ENCODE data around the gene PPM1J.

Gene PPM1J, protein sequence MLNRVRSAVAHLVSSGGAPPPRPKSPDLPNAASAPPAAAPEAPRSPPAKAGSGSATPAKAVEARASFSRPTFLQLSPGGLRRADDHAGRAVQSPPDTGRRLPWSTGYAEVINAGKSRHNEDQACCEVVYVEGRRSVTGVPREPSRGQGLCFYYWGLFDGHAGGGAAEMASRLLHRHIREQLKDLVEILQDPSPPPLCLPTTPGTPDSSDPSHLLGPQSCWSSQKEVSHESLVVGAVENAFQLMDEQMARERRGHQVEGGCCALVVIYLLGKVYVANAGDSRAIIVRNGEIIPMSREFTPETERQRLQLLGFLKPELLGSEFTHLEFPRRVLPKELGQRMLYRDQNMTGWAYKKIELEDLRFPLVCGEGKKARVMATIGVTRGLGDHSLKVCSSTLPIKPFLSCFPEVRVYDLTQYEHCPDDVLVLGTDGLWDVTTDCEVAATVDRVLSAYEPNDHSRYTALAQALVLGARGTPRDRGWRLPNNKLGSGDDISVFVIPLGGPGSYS

DNA sequence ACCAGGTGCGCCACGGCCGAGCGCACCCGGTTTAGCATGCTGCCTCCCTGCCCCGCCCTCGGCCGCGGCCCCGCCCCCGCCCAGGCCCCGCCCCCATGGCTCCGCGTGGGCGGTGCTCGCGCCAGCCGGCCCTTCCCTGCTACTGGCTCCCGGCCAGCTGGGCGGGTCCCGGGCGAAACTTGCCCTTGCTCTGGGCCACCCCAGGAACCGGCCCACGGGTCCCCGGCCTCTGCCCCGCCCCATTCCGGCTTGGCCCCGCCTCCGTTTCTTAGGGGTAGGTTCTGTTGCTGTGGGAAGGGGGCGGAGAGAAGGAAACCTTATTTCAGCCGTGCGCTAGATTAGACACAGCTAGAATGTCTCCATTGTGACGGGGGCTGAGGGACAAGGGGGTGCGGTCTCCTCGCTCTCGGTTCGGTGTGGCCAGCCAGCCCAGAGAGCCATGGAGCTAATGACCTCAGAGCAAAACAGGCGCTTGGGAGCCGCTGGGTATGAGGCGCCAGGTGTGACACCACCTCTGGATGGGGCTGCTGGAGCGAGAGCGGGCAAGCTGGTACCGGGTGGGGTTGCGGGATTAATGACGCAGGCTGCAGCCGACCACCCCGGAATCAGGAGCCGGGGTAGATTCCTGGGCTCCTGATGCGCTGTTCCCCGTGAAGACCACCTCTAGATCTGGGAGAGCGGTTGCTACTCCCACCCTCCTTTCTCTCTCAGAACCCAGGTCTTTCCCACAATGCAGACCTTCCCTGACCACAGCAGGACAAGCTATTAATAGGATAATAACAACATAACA is at the start of gene PPM1J:
Gene PPM1J (minus strand): TSS at position 69 of the 790 bp plus-strand sequence. CDS start 31 bp downstream, at position 38.
- Histone ChIP-seq H3K9me3 (ENCODE audit: low read length) (no peaks in the 10 kb centered on the region), H3K4me1 (ENCODE audit: insufficient read depth, low read length) (peaks cover 8% of the 10 kb centered on the region), H3K27me3 (ENCODE audit: control insufficient read depth in 1 of 2, insufficient read depth in 2 of 2, low read length in 2 of 2) (peaks cover 0 to 4% of the 10 kb centered on the region in 2 donors), H3K4me3 (ENCODE audit: low read depth in 1 of 2, low read length in 2 of 2) (peak within 1 kb of the TSS; percentile 79 to 83), H3K27ac (ENCODE audit: low read depth, low read length) (peak within 1 kb of the TSS; percentile 68), H3K9ac (ENCODE audit: low read length) (no peak within 1 kb of the TSS), H3K36me3 (ENCODE audit: insufficient read depth, low read length) (no peaks in the 10 kb centered on the region)

DNA sequence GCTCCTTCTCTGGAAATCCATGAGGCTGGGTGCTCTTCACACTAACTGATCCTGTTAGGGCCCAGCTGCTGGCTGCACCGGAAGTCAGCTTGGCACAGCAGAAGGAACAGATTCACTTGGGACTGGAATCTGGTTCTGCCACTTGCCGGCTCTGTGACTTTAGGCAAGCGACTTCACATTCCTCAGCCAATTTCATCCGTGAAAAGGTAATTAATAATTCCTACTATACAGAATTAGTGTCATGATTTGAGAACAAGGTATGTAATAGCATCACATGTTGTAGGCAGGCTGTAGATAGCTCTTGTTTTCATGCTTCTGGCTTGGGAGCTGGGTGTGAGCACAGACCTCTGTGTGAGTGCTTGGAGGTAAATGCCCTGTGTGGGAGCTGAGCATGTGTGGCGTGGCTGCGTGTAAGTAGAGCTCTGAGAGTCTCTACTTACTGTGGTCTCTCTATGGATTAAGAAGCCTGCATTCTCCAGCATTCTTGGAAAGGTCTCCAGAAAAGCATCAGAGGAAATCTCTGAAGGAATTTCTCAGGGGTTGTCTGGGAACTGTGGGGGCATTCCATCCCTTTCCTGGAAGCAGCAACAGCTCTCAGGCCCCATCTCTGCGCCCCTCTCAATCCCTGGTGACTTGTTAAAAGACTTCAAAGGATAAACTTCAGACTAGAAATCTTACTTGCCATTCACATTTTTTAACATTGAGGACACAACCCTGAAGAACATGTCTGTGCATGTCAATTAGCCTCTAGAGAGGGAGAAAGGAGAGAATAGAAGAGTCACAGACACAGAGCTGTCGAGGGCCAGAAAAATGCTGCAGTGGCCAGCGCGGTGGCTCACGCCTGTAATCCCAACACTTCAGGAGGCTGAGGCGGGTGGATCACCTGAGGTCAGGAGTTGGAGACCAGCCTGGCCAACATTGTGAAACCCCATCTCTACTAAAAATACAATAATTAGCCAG is 47.7 kb upstream of the PPM1J start:
- H3K27me3 ChIP-seq (ENCODE audit: control insufficient read depth in 1 of 2, insufficient read depth in 2 of 2, low read length in 2 of 2) = no peaks in the 10 kb centered on the region
- H3K9ac ChIP-seq (ENCODE audit: low read length) = no peak overlapping the region
- H3K9me3 ChIP-seq (ENCODE audit: low read length) = no peaks in the 10 kb centered on the region
- no peak overlapping the region for H3K27ac ChIP-seq (ENCODE audit: low read depth, low read length)
- no peaks in the 10 kb centered on the region for H3K4me1 ChIP-seq (ENCODE audit: insufficient read depth, low read length)
- no peak overlapping the region for H3K4me3 ChIP-seq (ENCODE audit: low read depth in 1 of 2, low read length in 2 of 2)
- H3K36me3 ChIP-seq (ENCODE audit: insufficient read depth, low read length) = no peaks in the 10 kb centered on the region

DNA sequence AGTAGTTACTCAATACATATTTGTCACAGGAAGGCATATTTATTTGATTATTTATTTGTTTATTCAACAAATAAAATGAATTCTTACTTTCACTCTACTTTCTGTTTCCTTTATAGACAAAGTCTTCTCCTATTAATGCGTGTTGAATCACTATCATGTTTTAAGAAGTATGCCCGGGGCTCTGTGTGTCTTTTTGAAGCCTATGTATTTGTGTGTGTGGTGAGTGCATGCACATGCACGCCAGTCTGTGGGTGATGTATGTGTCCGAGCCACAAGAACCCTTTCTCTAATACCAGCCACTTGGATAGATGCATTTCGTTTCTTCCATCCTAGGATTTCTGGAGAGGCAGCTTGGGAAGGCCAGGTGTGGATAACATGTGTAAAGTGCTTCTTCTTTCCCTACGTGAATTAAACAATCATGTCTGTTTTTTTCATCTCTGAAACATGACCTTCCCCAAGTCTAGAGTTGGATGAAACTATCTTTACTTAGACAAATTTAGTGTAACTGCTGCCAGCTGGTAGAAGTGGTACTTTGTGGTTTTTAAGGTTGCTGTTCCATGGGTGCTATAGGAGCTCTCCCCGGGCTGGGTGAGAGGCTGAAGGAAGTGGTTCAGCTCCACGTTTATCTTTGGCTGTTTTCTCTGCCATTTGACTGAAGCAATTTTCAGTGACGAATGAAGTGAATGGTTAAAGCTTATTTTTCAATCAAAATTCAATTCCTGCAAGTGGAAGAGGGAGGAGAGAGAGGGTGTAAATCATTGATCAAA is 46.8 kb upstream of the PPM1J start:
- no peak overlapping the region for H3K9ac ChIP-seq (ENCODE audit: low read length)
- no peaks in the 10 kb centered on the region for H3K4me1 ChIP-seq (ENCODE audit: insufficient read depth, low read length)
- no peak overlapping the region for H3K27ac ChIP-seq (ENCODE audit: low read depth, low read length)
- H3K9me3 ChIP-seq (ENCODE audit: low read length) = no peaks in the 10 kb centered on the region
- H3K4me3 ChIP-seq (ENCODE audit: low read depth in 1 of 2, low read length in 2 of 2) = no peak overlapping the region
- no peaks in the 10 kb centered on the region for H3K27me3 ChIP-seq (ENCODE audit: control insufficient read depth in 1 of 2, insufficient read depth in 2 of 2, low read length in 2 of 2)
- H3K36me3 ChIP-seq (ENCODE audit: insufficient read depth, low read length) = no peaks in the 10 kb centered on the region

DNA sequence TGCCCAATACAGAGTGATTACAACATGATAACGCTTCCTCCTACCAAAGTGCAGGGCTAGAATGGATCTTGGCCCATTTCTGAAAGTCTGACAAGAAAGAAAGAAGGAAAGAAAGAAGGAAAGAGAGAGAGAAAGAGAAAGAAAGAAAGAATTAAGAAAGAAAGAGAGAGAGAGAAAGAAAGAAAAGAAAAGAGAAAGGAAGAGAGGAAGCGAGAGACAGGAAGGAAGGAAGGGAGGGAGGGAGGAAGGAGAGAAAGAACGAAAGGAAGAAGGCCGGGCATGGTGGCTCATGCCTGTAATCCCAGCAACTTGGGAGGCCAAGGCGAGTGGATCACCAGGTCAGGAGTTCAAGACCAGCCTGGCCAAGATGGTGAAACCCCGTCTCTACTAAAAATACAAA is 44.1 kb upstream of the PPM1J start:
- Histone ChIP-seq H3K27ac (ENCODE audit: low read depth, low read length) (no peak overlapping the region), H3K9me3 (ENCODE audit: low read length) (peaks cover 11% of the 10 kb centered on the region), H3K4me1 (ENCODE audit: insufficient read depth, low read length) (no peaks in the 10 kb centered on the region), H3K36me3 (ENCODE audit: insufficient read depth, low read length) (no peaks in the 10 kb centered on the region), H3K27me3 (ENCODE audit: control insufficient read depth in 1 of 2, insufficient read depth in 2 of 2, low read length in 2 of 2) (no peaks in the 10 kb centered on the region), H3K9ac (ENCODE audit: low read length) (no peak overlapping the region), H3K4me3 (ENCODE audit: low read depth in 1 of 2, low read length in 2 of 2) (no peak overlapping the region)

DNA sequence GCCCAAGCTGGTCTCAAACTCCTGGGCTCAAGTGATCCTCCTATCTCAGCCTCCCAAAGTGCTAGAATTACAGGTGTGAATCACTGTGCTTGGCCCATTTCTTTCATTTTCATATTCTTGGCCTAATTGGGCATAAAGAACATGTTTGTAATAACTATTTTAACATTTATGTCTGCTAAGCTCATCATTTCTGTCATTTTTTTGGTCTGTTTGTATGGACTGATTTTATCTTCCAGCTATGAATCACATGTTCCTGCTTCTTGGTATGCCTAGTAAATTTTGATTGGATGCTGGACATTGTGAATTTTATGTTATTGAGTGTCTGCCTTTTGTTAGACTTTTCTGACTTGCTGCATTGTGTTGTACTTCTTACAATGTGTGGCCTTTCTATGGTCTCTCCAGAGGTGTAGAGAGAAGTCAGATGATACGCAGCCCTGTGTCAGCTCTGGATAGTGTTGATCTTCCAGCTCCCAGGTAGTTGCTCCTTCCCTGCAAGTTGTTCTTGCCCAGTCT is 39.0 kb upstream of the PPM1J start:
- Histone ChIP-seq H3K9me3 (ENCODE audit: low read length) (peaks cover 11% of the 10 kb centered on the region), H3K36me3 (ENCODE audit: insufficient read depth, low read length) (no peaks in the 10 kb centered on the region), H3K9ac (ENCODE audit: low read length) (no peak overlapping the region), H3K27me3 (ENCODE audit: control insufficient read depth in 1 of 2, insufficient read depth in 2 of 2, low read length in 2 of 2) (no peaks in the 10 kb centered on the region), H3K27ac (ENCODE audit: low read depth, low read length) (no peak overlapping the region), H3K4me1 (ENCODE audit: insufficient read depth, low read length) (no peaks in the 10 kb centered on the region), H3K4me3 (ENCODE audit: low read depth in 1 of 2, low read length in 2 of 2) (no peak overlapping the region)

DNA sequence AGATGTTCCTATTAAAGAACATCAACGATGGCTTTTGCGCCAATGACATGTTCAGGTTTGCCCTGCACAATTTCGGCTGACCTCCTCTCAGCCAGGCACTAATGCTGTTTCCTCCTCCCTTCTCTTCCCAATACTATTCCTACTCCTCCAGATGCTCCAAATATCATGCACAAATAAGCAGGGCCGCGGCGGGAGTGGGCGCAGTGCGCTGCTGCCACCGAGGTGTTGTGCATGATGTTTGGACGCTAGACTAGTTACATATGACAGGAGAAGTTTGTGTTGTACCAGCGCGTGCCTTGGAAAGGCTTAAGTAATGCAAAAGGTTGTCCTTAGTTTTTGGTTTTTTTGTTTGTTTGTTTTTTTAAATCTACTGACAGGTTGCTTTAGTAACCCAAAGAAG is 33.3 kb upstream of the PPM1J start:
- Histone ChIP-seq H3K4me1 (ENCODE audit: insufficient read depth, low read length) (no peaks in the 10 kb centered on the region), H3K9me3 (ENCODE audit: low read length) (no peaks in the 10 kb centered on the region), H3K4me3 (ENCODE audit: low read depth in 1 of 2, low read length in 2 of 2) (no peak overlapping the region), H3K27me3 (ENCODE audit: control insufficient read depth in 1 of 2, insufficient read depth in 2 of 2, low read length in 2 of 2) (peaks cover 10 to 12% of the 10 kb centered on the region in 2 donors), H3K36me3 (ENCODE audit: insufficient read depth, low read length) (no peaks in the 10 kb centered on the region), H3K27ac (ENCODE audit: low read depth, low read length) (no peak overlapping the region), H3K9ac (ENCODE audit: low read length) (no peak overlapping the region)

DNA sequence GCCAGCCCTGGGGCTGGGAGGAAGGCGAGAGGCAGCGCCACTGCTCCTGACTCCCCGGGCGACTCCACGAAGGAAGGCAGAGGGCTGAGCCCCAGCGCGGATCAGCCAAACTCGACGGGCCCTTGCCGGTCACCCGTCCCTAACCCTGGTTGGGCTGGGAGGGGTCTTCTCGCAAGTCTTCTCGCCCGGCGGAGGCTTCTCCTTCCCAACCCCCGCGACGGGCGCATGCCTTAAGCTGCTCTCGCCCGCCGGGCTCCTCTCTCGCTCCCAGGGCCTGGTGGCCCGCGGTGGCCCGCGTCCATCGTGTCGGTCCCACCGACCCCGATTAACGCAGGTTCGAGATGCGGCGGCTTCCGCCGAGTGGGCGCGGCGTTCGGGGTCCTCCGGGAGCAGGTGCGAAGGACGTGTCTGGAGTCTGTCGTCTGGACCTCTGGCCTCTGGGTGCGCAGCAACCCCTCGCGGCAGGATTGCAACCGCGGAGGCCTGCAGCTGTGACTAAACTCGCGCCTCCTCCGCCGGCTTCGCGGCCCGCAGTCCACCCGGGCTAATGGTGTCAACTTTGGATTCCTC is 29.0 kb upstream of the PPM1J start:
- Histone ChIP-seq H3K36me3 (ENCODE audit: insufficient read depth, low read length) (no peaks in the 10 kb centered on the region), H3K9ac (ENCODE audit: low read length) (no peak overlapping the region), H3K4me1 (ENCODE audit: insufficient read depth, low read length) (no peaks in the 10 kb centered on the region), H3K9me3 (ENCODE audit: low read length) (no peaks in the 10 kb centered on the region), H3K27ac (ENCODE audit: low read depth, low read length) (no peak overlapping the region), H3K4me3 (ENCODE audit: low read depth in 1 of 2, low read length in 2 of 2) (peak overlapping the region in 1 of 2 donors; percentile 20), H3K27me3 (ENCODE audit: control insufficient read depth in 1 of 2, insufficient read depth in 2 of 2, low read length in 2 of 2) (peaks cover 12 to 23% of the 10 kb centered on the region in 2 donors)

DNA sequence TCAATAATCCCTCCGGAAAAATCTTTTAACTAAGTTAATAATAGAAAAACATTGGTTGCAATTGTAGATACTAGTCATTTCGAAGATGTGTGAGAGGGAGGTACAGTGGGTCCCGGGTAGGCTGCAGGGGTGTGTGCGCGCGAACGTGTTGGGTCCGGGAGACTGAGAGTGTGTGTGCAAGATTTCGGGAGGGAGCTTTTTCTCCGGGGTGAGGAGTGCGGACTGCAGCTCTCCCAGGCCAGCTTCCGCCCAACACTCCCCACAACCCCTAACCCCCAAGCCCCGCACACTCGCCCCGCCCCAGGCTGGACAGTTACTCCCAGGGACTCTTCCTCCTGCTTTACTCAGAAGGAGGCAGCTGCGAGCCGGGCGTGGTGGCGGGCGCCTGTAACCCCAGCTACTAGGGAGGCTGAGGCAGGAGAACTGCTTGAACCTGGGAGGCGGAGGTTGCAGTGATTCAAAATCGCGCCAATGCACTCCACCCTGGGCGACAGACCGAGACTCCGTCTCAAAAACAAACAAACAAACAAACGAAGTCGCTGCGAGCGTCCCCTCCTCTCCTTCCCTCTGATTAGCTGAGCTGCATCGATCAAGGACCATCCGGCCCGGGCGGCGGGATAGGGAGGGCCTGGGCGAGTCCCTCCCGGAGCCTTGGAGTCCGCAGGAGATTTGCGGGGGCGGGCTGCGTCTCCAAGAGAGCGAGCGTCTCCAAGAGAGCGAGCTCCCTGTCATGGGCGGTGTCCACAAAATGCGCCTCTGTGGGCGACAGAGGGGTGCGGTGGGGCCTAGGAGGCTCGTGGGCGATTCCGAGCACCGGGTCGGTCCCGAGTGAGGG is 28.3 kb upstream of the PPM1J start:
- H3K27ac ChIP-seq (ENCODE audit: low read depth, low read length) = no peak overlapping the region
- no peak overlapping the region for H3K9ac ChIP-seq (ENCODE audit: low read length)
- H3K36me3 ChIP-seq (ENCODE audit: insufficient read depth, low read length) = no peaks in the 10 kb centered on the region
- peaks cover 12 to 23% of the 10 kb centered on the region in 2 donors for H3K27me3 ChIP-seq (ENCODE audit: control insufficient read depth in 1 of 2, insufficient read depth in 2 of 2, low read length in 2 of 2)
- H3K9me3 ChIP-seq (ENCODE audit: low read length) = no peaks in the 10 kb centered on the region
- peak overlapping the region in 1 of 2 donors; percentile 20 for H3K4me3 ChIP-seq (ENCODE audit: low read depth in 1 of 2, low read length in 2 of 2)
- no peaks in the 10 kb centered on the region for H3K4me1 ChIP-seq (ENCODE audit: insufficient read depth, low read length)

DNA sequence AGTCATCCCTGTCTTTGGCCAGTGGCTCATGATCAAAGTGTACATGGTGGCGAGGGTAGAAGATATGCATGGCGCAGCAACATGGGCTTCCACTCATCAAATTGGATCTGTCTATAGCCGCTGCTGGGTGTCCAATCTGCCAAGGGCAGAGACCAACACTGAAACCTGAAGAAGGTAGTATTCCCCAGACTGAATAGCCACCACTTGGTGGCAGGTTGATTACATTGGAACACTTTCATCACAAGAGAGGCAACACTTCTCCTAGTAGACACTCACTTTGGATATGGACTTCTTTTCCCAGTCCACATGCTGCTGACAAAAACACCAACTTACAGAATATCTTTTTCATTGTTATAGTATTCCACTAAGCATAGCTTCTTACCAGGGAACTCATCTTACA is 22.4 kb upstream of the PPM1J start:
- H3K4me1 ChIP-seq (ENCODE audit: insufficient read depth, low read length) = no peaks in the 10 kb centered on the region
- no peak overlapping the region for H3K9ac ChIP-seq (ENCODE audit: low read length)
- H3K27ac ChIP-seq (ENCODE audit: low read depth, low read length) = no peak overlapping the region
- no peak overlapping the region for H3K4me3 ChIP-seq (ENCODE audit: low read depth in 1 of 2, low read length in 2 of 2)
- peaks cover 0 to 9% of the 10 kb centered on the region in 2 donors for H3K27me3 ChIP-seq (ENCODE audit: control insufficient read depth in 1 of 2, insufficient read depth in 2 of 2, low read length in 2 of 2)
- H3K9me3 ChIP-seq (ENCODE audit: low read length) = no peaks in the 10 kb centered on the region
- no peaks in the 10 kb centered on the region for H3K36me3 ChIP-seq (ENCODE audit: insufficient read depth, low read length)
